HPDE6-E6E7 (cell line): ENCODE results near the gene PLA2G7.

Source experiments
- DNase-seq: peaks from one replicate; pipeline ENCODE4 v3.0.0; 2011; ENCODE audit warnings: missing footprints; ENCODE audit errors: extremely low spot score

Gene PLA2G7

DNA sequence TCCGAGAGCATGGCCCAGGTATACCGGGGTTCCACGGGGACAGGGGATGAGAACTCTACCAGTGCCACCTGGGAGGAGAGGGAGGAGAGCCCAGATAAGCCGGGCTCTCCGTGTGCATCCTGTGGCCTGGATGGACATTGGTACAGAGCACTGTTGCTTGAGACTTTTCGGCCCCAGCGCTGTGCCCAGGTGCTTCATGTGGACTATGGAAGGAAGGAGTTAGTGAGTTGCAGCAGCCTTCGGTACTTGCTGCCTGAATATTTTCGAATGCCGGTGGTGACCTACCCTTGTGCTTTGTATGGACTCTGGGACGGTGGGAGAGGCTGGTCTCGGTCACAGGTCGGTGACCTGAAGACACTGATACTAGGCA is 46.2 kb downstream of the PLA2G7 start:
- DNase-seq: no peak

DNA sequence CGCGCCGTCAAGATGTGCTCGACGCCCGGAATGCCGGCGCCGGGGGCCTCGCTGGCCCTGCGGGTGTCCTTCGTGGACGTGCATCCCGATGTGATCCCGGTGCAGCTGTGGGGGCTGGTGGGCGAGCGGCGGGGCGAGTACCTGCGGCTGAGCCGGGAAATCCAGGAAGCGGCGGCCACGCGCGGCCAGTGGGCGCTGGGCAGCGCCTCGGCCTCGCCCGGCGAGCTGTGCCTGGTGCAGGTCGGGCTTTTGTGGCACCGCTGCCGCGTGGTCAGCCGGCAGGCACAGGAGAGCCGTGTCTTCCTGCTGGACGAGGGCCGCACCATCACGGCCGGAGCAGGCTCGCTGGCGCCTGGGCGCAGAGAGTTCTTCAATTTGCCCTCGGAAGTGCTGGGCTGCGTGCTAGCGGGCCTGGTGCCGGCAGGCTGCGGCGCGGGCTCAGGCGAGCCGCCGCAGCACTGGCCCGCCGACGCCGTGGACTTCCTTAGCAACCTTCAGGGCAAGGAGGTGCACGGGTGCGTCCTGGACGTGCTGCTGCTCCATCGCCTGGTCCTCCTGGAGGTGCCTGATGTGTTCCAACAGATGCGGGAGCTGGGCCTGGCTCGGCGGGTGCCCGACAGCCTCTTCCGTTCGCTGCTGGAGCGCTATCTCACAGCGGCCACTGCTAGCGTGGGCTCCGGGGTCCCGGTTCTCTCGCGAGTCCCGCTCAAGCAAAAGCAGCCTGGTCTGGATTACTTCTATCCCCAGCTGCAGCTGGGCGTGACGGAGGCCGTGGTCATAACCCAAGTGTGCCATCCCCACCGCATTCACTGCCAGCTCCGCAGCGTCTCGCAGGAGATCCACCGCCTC is 46.8 kb downstream of the PLA2G7 start:
- DNase-seq: no peak

DNA sequence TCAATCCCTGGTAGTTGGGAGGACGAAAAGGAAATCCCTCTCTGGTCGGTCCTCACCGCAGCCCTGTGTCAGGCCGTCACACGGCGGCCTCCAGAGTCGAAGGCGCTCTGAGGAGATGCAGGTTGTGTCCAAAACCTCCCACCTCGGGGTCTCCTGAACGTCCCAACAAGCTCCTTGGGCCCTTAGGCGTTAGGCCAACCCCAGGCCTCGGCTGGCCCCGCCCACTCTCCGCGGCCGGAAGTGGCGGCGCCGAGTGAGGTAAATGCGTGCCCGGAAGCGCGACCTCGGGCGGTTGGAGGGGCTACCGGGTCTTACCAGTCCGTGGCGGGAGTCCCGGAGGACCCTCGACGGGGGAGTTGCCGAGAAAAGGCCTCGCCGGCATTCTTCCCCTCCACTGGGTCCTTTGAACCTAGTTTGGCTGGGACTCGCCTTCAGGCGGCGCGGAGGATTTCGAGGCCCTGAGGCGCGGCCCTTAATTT is 47.5 kb downstream of the PLA2G7 start, which contains the start of gene TDRD6:
Gene TDRD6 (plus strand): TSS at position 267 of the 479 bp plus-strand sequence. CDS start 244 bp downstream, outside the sequence.
- DNase-seq: no peak

DNA sequence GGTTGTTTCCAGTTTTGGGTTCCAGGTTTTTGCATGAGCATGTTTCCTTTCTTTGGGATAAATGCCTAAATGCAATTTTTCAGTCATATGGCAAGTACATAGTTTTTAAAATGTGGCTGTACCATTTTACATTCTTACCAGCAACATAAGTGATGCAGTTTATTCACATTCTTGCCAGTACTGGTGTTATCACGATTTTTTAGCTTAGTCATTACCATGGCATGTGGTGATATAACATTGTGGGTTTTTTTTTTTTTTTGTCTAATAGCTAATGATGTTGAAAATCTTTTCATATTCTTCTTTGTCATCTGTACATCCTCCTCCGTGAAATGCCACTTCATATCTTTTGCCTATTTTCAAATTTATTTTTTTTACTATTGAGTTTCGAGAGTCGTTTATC is 50.4 kb downstream of the PLA2G7 start:
- DNase-seq: no peak

DNA sequence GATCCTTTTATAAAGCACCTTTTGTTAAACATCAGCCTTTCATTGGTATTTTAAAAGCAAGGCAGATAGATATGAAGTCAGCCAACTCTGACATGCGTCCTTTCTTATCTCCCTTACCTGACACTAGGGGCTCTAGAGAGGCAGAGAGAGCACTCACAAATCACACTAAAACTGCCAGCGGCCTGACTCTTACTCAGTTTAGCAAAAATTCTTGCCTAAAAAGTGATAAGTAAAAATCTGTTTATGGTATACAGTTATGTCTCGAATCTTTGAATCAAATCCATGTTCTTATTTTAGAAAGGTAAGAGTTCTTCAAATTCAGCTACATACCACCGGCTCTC is 57.9 kb downstream of the PLA2G7 start:
- peak; percentile 10 for DNase-seq

DNA sequence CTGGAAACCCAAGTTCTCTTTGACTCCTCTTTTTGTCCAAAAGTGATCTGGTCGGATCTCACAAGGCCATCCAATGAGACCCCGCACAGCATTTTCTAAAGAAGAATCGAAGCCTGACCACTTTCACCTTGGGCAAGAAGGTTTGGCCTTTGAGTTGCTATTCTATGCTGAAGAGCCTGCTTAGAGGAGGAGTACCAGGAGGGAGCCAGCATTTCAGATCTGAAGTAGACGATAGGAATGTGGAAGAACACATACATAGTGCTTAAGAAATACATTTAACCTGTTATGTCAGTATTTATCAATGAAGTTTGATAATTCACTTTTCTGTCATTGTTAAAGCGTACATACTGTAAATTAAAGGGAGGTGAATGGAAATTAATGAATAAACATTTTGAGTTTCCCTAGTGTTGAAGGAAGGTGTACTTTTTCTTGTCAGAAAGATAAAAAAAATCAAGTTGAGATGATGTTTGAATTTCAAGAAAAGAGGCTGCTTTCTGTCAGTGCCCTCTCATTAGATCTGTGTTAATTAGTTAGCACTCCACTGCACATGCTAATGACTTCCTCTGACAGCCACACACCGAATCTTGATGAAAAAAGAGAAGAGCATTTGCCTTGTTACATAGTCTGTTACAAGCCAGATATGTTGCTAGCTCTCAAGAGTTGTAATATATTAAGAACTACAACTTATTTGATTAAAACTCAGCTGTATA is 58.4 kb downstream of the PLA2G7 start:
- DNase-seq: no peak

DNA sequence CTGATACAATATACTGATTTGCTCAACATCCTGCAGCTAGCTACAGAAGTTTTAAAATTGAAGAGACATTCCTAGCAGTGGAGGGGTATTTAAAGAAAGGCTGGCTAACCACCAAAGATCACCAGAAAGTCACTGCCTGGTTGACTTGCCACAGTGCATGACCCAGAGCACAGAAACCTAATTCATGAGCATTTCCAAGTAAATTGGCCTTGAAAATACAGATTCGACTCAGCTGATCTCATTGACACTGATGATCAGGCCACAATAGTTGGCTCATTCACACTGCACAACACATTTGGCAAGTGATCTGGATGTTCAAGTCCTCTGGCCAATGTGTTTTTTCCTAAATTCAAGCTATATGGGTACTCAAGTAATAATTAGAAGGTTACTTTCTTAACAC is 60.8 kb downstream of the PLA2G7 start:
- no peak for DNase-seq

DNA sequence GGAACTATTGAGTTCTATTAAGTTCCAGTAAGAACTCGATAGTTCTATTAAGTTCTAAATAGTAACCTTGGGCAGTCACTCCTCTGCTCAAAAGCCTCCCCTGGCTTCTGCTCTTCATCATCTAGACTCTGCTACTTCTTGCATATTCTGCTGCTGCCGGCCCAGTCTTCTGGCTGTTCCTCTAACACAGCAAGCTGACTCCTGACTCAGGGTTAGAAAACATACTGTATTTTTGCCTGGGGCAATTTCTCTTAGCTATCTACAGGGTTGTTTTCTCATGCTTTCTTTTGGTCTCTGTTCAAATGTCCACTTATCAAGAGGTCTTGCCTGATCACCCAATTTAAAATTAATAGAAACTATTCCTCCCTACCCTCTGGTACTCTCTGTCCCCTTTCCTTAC is 67.8 kb downstream of the PLA2G7 start:
- DNase-seq: no peak

DNA sequence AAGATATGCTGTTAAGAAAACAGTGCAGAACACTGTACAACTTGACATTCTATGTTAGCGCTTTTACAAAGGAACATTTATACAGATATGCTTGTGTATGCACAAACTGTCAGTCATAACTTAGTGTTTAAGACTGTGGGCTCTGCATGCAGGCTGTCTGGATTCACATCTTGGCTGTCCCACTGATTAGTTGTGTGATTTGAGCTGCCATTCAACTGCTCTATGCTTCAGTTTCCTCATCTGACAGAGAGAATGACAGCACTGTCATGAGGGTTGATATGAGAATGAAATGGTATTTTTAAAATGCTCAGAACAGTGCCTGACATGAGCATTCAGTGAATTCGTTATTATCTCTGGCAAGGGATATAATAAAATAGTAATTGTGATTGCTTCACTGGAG is 73.7 kb downstream of the PLA2G7 start:
- DNase-seq: no peak

DNA sequence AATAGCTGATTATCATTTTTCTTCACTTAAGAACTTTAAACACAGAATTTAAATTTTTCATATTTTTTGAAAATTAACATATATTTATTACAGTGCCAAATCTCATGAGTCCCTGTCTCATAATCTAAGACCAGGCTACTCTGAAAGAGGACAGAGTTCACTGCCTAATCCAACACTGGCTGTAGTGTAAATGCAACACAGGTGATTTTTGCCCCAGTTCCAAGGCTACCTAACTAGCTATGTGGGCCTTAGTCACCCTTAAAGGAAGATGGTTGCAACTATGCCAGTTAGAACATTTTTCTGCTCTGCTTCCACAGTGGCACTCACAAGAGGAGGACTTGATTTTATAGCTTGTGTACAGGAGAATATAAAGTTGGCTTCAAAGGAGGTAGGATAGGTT is 77.5 kb downstream of the PLA2G7 start:
- no peak for DNase-seq

DNA sequence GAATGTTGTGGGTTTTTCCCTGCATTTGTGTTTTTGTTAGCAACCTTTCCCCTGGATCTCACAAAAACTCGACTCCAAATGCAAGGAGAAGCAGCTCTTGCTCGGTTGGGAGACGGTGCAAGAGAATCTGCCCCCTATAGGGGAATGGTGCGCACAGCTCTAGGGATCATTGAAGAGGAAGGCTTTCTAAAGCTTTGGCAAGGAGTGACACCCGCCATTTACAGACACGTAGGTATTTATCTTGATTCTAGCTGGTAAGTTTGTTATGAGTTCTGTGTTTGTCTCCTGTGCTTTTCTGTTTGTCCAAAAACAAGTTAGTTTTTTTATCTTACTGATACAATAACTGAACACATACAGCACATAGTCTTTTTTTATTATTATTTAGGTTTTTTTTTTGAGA is 79.4 kb downstream of the PLA2G7 start:
- DNase-seq: no peak
